Hematopoietic multipotent progenitor cell treated with erythropoietin and hydrocortisone succinate and interleukin-3 and kit ligand, for 15 days (in vitro differentiated cells): Measurements from ENCODE around the gene NEK2.
"Not testable (repeated sequence)": the region's sequence is repeated elsewhere in the genome, so short reads cannot be mapped to it uniquely, and the experiment has no call there.

Source experiments
- DNase-seq: peaks from one replicate; pipeline ENCODE4 v3.0.0-alpha.2; 2015; ENCODE audit warnings: low spot score

Gene NEK2

DNA sequence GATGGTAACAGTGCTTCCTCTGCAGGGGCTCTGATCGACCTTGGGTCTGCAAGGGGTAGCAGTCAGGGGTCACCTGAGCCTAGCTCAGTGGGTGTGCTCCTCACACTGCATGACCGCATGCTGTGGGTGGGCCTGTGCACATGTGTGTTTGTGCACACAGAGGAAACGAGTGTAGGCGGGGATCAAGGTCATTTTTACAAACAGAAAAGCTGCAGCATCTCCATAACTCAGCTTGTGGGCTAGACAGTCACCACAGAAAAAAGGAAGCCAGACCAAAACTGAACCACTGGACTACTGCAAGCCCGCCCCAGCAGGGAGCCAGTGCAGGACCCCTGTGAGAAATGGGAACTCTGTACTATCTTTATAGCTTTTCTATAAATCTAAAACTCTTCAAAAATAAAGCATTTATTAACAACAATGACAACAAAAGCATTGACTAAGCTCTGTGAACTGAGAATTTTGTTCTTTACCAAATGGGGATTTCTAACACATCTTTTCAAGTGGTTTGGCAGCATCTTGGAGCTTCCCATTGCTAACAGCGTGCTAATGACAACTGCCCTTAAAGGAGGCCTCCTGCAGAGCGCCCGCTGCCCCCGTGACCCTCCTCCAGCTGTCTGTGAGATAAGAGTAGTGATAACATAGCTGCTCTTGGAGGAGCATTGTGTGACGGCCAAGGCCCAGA, 19.9 kb upstream of the NEK2 start:
- DNase-seq: no peak

GRCh38 chr1:211693911-211694310, 18.5 kb upstream of the NEK2 start:
- DNase-seq: not testable (repeated sequence)

GRCh38 chr1:211688421-211688820, 13.0 kb upstream of the NEK2 start:
- DNase-seq: no peak

GRCh38 chr1:211687462-211688215, 12.2 kb upstream of the NEK2 start:
- no peak for DNase-seq

- DNase-seq: no peak
Measured at GRCh38 chr1:211685823-211686222, 10.4 kb upstream of the NEK2 start.

GRCh38 chr1:211684791-211685190, 9.4 kb upstream of the NEK2 start:
- no peak for DNase-seq

GRCh38 chr1:211684331-211684730, 8.9 kb upstream of the NEK2 start:
- no peak for DNase-seq

- DNase-seq: no peak
Measured at GRCh38 chr1:211683396-211684297, 8.2 kb upstream of the NEK2 start.

- not testable (repeated sequence) for DNase-seq
Measured at GRCh38 chr1:211682186-211682585, 6.8 kb upstream of the NEK2 start.

DNA sequence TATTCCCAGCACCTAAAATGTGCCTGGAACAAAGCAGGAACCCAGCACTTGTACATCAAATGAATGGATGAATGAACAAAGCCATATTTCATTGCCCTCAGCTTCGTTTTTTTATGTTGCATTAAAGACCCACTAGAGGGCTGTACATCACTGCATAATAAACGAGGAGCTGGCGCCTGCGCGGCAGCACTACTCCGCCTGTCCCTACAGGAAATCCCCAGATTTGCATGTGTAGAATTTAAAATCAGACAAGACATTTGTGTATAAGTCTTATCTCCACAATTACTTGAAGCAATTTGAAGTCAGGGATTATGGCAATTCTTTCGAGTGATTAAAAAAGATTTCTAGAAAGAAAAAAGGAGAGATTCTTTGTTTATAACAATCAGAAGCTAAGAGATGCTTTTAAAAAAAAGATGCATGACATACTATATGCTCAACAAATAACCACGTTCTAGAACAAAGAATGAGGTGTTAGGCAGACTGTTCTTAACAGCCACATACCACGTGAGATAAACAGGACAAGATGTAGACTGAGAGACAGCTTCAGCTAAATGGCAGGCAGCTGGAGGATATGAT, 5.4 kb upstream of the NEK2 start:
- peak; percentile 32 for DNase-seq

- DNase-seq: no peak
Measured at GRCh38 chr1:211677659-211678058, 2.2 kb upstream of the NEK2 start.

GRCh38 chr1:211676761-211677160, 1.3 kb upstream of the NEK2 start:
- DNase-seq: no peak

DNA sequence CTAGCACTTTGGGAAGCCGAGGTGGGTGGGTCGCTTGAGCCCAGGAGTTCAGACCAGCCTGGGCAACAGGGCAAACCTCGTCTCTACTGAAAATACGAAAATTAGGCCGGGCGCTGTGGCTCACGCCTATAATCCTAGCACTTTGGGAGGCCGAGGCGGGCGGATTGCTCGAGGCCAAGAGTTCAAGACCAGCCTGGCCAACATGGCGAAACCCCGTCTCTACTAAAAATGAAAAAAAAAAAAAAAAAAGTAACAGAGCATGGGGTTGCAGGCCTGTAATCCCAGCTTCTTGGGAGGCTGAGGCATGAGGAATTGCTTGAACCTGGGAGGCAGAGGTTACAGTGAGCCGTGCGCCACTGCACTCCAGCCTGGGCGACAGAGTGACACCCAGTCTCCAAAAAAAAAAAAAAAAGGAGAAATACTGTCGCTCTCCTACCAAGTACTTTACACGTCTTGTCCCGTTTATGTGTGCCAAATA, 724 bp upstream of the NEK2 start:
- DNase-seq: no peak

GRCh38 chr1:211667065-211667617, 8.3 kb downstream of the NEK2 start:
- no peak for DNase-seq

DNA sequence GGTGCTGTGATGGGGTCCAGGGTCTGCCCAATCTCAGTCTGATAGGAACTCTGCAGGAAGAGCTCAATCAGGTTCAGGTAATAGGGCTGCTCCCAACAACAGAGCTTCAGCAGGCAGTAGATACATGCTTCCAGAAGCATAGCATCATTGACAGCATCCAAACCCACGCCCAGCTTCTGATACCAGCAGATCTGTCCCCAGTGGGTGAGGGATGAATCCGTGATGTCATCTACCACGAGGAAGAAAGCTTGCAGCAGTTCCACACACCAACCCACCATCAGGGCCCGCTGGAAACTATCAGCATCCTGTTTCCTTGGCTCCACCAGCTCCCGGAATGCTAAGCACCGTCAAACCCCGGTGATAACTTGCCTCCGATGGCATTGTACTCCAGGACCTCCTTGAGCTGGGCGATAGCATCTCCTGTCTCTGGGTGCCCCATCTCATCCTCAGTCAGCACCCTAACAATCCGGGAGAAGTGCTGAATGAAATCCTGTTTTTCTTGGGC, 14.7 kb downstream of the NEK2 start:
- DNase-seq: no peak

- no peak for DNase-seq
Measured at GRCh38 chr1:211656728-211657127, 18.7 kb downstream of the NEK2 start.

- DNase-seq: peak; percentile 86
Measured at GRCh38 chr1:211654838-211655787, 20.3 kb downstream of the NEK2 start.

- DNase-seq: no peak
Measured at GRCh38 chr1:211653959-211654496, 21.4 kb downstream of the NEK2 start.

GRCh38 chr1:211653293-211653692, 22.1 kb downstream of the NEK2 start:
- no peak for DNase-seq

- no peak for DNase-seq
Measured at GRCh38 chr1:211652371-211652770, 23.1 kb downstream of the NEK2 start.
